NT2/D1 (cell line): ENCODE measurements around the gene OR52E4.

Experiments
- DNase-seq: peaks from one replicate; pipeline ENCODE4 v3.0.0-alpha.2; 2011; ENCODE audit warnings: low read depth, low spot score
- H3K27me3 ChIP-seq: 2 replicates; pipeline ENCODE4 v1.6.0; 2011; ENCODE audit warnings: mild to moderate bottlenecking; ENCODE audit not compliant: insufficient read length, insufficient read depth
- H3K36me3 ChIP-seq: 2 replicates; pipeline ENCODE4 v1.6.1; 2011; ENCODE audit warnings: mild to moderate bottlenecking, low read length, mixed read lengths; ENCODE audit not compliant: insufficient read depth, insufficient read length
- H3K4me1 ChIP-seq: 2 replicates; pipeline ENCODE4 v1.5.1; 2011; ENCODE audit not compliant: insufficient read depth, insufficient read length
- H3K4me3 ChIP-seq: 2 replicates; pipeline ENCODE4 v1.5.1; 2011; ENCODE audit warnings: low read depth; ENCODE audit not compliant: insufficient read length
- H3K9ac ChIP-seq: 2 replicates; pipeline ENCODE4 v1.6.0; 2011; ENCODE audit warnings: low read depth; ENCODE audit not compliant: insufficient read length
- H3K9me3 ChIP-seq: 2 replicates; pipeline ENCODE4 v1.5.1; 2011; ENCODE audit warnings: mild to moderate bottlenecking, low read length; ENCODE audit not compliant: insufficient read depth
- SUZ12 ChIP-seq: IDR thresholded peaks from 2 replicates; pipeline ENCODE4 v1.6.1; 2011; ENCODE audit not compliant: insufficient read length, insufficient read depth; ENCODE audit errors: extremely low read depth
- YY1 ChIP-seq: IDR thresholded peaks from 2 replicates; pipeline ENCODE4 v1.6.1; 2011; ENCODE audit not compliant: insufficient read length, insufficient read depth
- ZNF274 ChIP-seq: IDR thresholded peaks from 2 replicates; pipeline ENCODE4 v1.6.1; 2011; ENCODE audit warnings: mild to moderate bottlenecking, low read depth, low read length

The OR52E4 gene

GRCh38 chr11:5880329-5880728 lies at the start of gene OR52E4:
Gene OR52E4 (plus strand): TSS chr11:5880629. CDS start chr11:5884293, 3,664 bp downstream.
- Histone ChIP-seq H3K4me3 (no peak within 1 kb of the TSS), H3K9me3 (no peaks in the 10 kb centered on the region), H3K27me3 (no peaks in the 10 kb centered on the region), H3K4me1 (no peaks in the 10 kb centered on the region), H3K36me3 (no peaks in the 10 kb centered on the region), H3K9ac (no peak within 1 kb of the TSS)
- DNase-seq, result no peak
- no peak for TF ChIP-seq ZNF274
- TF ChIP-seq SUZ12, result no peak
- no peak for TF ChIP-seq YY1

GRCh38 chr11:5831196-5831829 lies 49.1 kb upstream of the OR52E4 start:
- Histone ChIP-seq H3K36me3 (no peaks in the 10 kb centered on the region), H3K4me3 (no peak overlapping the region), H3K9ac (no peak overlapping the region), H3K9me3 (peaks cover 19% of the 10 kb centered on the region; the same call in 1 of the 2 replicates), H3K27me3 (no peaks in the 10 kb centered on the region), H3K4me1 (no peaks in the 10 kb centered on the region)
- TF ChIP-seq ZNF274 (no peak), YY1 (no peak), SUZ12 (no peak)
- DNase-seq, result peak; percentile 61

GRCh38 chr11:5833446-5833845 lies 47.0 kb upstream of the OR52E4 start:
- DNase-seq, result no peak
- H3K36me3 ChIP-seq, result no peaks in the 10 kb centered on the region
- H3K4me1 ChIP-seq, result no peaks in the 10 kb centered on the region
- no peak overlapping the region for H3K4me3 ChIP-seq
- TF ChIP-seq SUZ12 (no peak), YY1 (no peak), ZNF274 (no peak)
- no peak overlapping the region for H3K9ac ChIP-seq
- H3K27me3 ChIP-seq, result no peaks in the 10 kb centered on the region
- no peaks in the 10 kb centered on the region; the same call in 1 of the 2 replicates for H3K9me3 ChIP-seq

- no peak for DNase-seq
- Histone ChIP-seq H3K9me3 (no peaks in the 10 kb centered on the region), H3K9ac (no peak overlapping the region), H3K4me1 (no peaks in the 10 kb centered on the region), H3K27me3 (no peaks in the 10 kb centered on the region), H3K4me3 (no peak overlapping the region), H3K36me3 (no peaks in the 10 kb centered on the region)
- TF ChIP-seq SUZ12 (no peak), YY1 (no peak), ZNF274 (no peak)
Measured at GRCh38 chr11:5837695-5838094, 42.7 kb upstream of the OR52E4 start.

DNA sequence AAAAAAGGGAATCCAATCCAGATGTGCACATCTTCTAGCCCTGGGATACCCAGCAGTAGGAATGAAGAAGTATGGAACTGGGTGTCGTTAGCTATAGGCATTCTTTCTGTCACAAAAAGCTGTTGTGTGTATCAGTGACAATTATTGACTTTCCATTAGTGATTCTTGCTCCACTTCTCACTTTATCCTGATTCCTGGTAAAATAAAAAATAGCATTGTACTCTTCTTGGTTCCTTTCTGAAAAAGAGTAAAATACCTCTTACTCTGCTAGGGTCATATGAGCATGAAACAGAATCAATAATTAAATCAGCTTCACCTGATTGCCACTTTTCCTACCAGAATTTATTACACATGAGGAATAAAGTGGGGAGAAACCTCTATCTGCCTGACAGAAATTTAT lies 38.6 kb upstream of the OR52E4 start, which contains the start of gene OR52E6:
TSS of gene OR52E6 (minus strand) at position 101 of the 400 bp plus-strand sequence. CDS start at position 101, 0 bp downstream.
- Histone ChIP-seq H3K4me3 (no peak within 1 kb of the TSS), H3K4me1 (no peaks in the 10 kb centered on the region), H3K9me3 (no peaks in the 10 kb centered on the region), H3K9ac (no peak within 1 kb of the TSS), H3K36me3 (no peaks in the 10 kb centered on the region), H3K27me3 (no peaks in the 10 kb centered on the region)
- DNase-seq, result no peak
- TF ChIP-seq YY1 (no peak), ZNF274 (no peak), SUZ12 (no peak)

- no peak overlapping the region for H3K9ac ChIP-seq
- H3K36me3 ChIP-seq, result no peaks in the 10 kb centered on the region
- TF ChIP-seq SUZ12 (no peak), YY1 (no peak), ZNF274 (no peak)
- H3K9me3 ChIP-seq, result no peaks in the 10 kb centered on the region
- no peaks in the 10 kb centered on the region for H3K27me3 ChIP-seq
- H3K4me3 ChIP-seq, result no peak overlapping the region
- no peaks in the 10 kb centered on the region for H3K4me1 ChIP-seq
- DNase-seq, result no peak
Measured at GRCh38 chr11:5846701-5847100, 33.7 kb upstream of the OR52E4 start.

- Histone ChIP-seq H3K9ac (no peak overlapping the region), H3K9me3 (no peaks in the 10 kb centered on the region), H3K27me3 (no peaks in the 10 kb centered on the region), H3K4me3 (no peak overlapping the region), H3K36me3 (no peaks in the 10 kb centered on the region), H3K4me1 (no peaks in the 10 kb centered on the region)
- no peak for DNase-seq
- no peak for TF ChIP-seq SUZ12
- no peak for TF ChIP-seq YY1
- TF ChIP-seq ZNF274, result no peak
Measured at GRCh38 chr11:5847711-5848110, 32.7 kb upstream of the OR52E4 start.
